HepG2 (cell line): ENCODE measurements around the gene EFCAB13. TPM values are rescaled to one million over a fixed set of nuclear protein-coding genes. Genes with fewer than 3 reads are reported as not detected.

Source experiments
- ASH2L ChIP-seq: fragments of 300-600, 200-600 bp; sonication (generic); IDR thresholded peaks from 2 replicates; pipeline ENCODE4 v1.7.0; 2017; ENCODE audit warnings: low read depth, mild to moderate bottlenecking, moderate library complexity, mixed read lengths, low read length; ENCODE audit not compliant: insufficient read length
- SRY ChIP-seq: sonication (generic); formaldehyde crosslinking; IDR thresholded peaks from 2 replicates; pipeline ENCODE4 v1.8.0; 2022; ENCODE audit warnings: mild to moderate bottlenecking, missing genetic modification reagents
- THYN1 ChIP-seq: sonication (generic); formaldehyde crosslinking; IDR thresholded peaks from 2 replicates; pipeline ENCODE4 v1.8.1; 2023; ENCODE audit warnings: low read depth, mild to moderate bottlenecking, moderate library complexity, missing genetic modification reagents, borderline replicate concordance
- ZBTB44 ChIP-seq: sonication (generic); formaldehyde crosslinking; IDR thresholded peaks from 2 replicates; pipeline ENCODE4 v1.4.0; 2020; ENCODE audit warnings: missing genetic modification reagents
- ZBTB7B ChIP-seq: sonication (generic); formaldehyde crosslinking; IDR thresholded peaks from 2 replicates; pipeline ENCODE4 v1.4.0; 2020; ENCODE audit warnings: missing genetic modification reagents
- ZNF407 ChIP-seq: sonication (generic); formaldehyde crosslinking; IDR thresholded peaks from one replicate; pipeline ENCODE4 v1.5.1; 2020; ENCODE audit warnings: mild to moderate bottlenecking, missing genetic modification reagents; ENCODE audit errors: not compliant biosample characterization
- ZNF768 ChIP-seq: sonication (generic); formaldehyde crosslinking; IDR thresholded peaks from 2 replicates; pipeline ENCODE4 v1.4.0; 2020; ENCODE audit warnings: missing genetic modification reagents
- ZNF780A ChIP-seq: sonication (generic); formaldehyde crosslinking; IDR thresholded peaks from 2 replicates; pipeline ENCODE4 v1.8.0; 2022; ENCODE audit warnings: mild to moderate bottlenecking, missing genetic modification reagents, moderate library complexity
- ZSCAN25 ChIP-seq: sonication (generic); formaldehyde crosslinking; IDR thresholded peaks from 2 replicates; pipeline ENCODE4 v1.8.0; 2022; ENCODE audit warnings: mild to moderate bottlenecking, missing genetic modification reagents
- polyA plus RNA-seq, 8 experiments: library from polyadenylated mRNA; depleted of rRNA in 3 of 8; stranded (reverse) in 7 of 8; unstranded in 1 of 8; fragments of >200 nt; fragmentation: Illumina TruSeq in 4 of 8; extraction: Trizol in 4 of 8; gene quantifications; 2 replicates each; pipeline versions ENCODE4 v1.2.1 to v1.2.3, GENCODE V29; 2011 to 2016; ENCODE audit warnings: low read depth in 4 of 8, missing spikeins in 1 of 8, mixed read lengths in 1 of 8; ENCODE audit not compliant: insufficient read depth in 1 of 8
- total RNA-seq, 5 experiments: library from RNA; depleted of rRNA; stranded (reverse); fragments of >200 nt; fragmentation: Illumina TruSeq; extraction: Trizol; gene quantifications; 2 replicates each; pipeline ENCODE4 v1.2.3, GENCODE V29; 2016; ENCODE audit warnings: low read depth in 1 of 5
- TF ChIP-seq, protein P1 (sequence below): sonication (generic); formaldehyde crosslinking; IDR thresholded peaks from 2 replicates; pipeline ENCODE4 v1.4.0; 2020; ENCODE audit warnings: missing genetic modification reagents

Gene EFCAB13
- total and polyA plus RNA-seq, 2 of the 13 experiments (the other 11 are each of a cell fraction or from before 2014, with no cell fraction given): 0.22 to 0.71 TPM

- TF ChIP-seq ZNF407 (CRISPR knock-in tag): peak; percentile 99
- no peak for TF ChIP-seq THYN1
- TF ChIP-seq ZSCAN25 (CRISPR knock-in tag): peak; percentile 77; the same call in 1 of the 2 replicates
- peak; percentile 96 for TF ChIP-seq SRY (CRISPR knock-in tag)
- TF ChIP-seq ZBTB7B (CRISPR knock-in tag): peak; percentile 95
- TF ChIP-seq ZNF780A (CRISPR knock-in tag): peak; percentile 98
- TF ChIP-seq ASH2L: peak; percentile 81
- peak; percentile 86 for TF ChIP-seq ZNF768
- TF ChIP-seq, protein P1, sequence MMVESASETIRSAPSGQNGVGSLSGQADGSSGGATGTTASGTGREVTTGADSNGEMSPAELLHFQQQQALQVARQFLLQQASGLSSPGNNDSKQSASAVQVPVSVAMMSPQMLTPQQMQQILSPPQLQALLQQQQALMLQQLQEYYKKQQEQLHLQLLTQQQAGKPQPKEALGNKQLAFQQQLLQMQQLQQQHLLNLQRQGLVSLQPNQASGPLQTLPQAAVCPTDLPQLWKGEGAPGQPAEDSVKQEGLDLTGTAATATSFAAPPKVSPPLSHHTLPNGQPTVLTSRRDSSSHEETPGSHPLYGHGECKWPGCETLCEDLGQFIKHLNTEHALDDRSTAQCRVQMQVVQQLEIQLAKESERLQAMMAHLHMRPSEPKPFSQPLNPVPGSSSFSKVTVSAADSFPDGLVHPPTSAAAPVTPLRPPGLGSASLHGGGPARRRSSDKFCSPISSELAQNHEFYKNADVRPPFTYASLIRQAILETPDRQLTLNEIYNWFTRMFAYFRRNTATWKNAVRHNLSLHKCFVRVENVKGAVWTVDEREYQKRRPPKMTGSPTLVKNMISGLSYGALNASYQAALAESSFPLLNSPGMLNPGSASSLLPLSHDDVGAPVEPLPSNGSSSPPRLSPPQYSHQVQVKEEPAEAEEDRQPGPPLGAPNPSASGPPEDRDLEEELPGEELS (CRISPR knock-in tag): peak; percentile 45
- TF ChIP-seq ZBTB44: peak; percentile 92; the same call in 1 of the 2 replicates
Observed at GRCh38 chr17:47323382-47324223, at the start of gene EFCAB13 (continued).
